ENCODE data around the gene TOGARAM2. TPM values are rescaled to one million over a fixed set of nuclear protein-coding genes. Genes with fewer than 3 reads are reported as not detected.

TOGARAM2 gene
- total RNA-seq = under 0.01 and 0.11 TPM in 2 replicates

GRCh38 chr2:28981016-28981441 lies at the start of gene TOGARAM2:
Gene TOGARAM2 (plus strand): TSS chr2:28981298. CDS start chr2:28994835, 13,537 bp downstream.

GRCh38 chr2:29074411-29074810 lies 93.3 kb downstream of the TOGARAM2 start, which contains the start of gene PCARE:
Gene PCARE (minus strand): TSS chr2:29074523. CDS start chr2:29074261, 262 bp downstream.

Other genes with a start within 250 kb of the TOGARAM2 start
- 260 and 278 TPM in 2 replicates for gene PPP1CB, start 229.5 kb upstream of the TOGARAM2 start, total RNA-seq
- gene SPDYA, start 170.5 kb upstream of the TOGARAM2 start, total RNA-seq = 1.6 and 1.9 TPM in 2 replicates
- gene TRMT61B, start 111.0 kb upstream of the TOGARAM2 start, total RNA-seq = 13.6 and 14.7 TPM in 2 replicates
- gene WDR43, start 86.6 kb upstream of the TOGARAM2 start, total RNA-seq = 89.1 and 166 TPM in 2 replicates
- not detected in 2 replicates for gene PCARE, start 93.2 kb downstream of the TOGARAM2 start, total RNA-seq
- gene CLIP4, start 134.1 kb downstream of the TOGARAM2 start, total RNA-seq = 62.1 and 110 TPM in 2 replicates